Neural cell (in vitro differentiated cells): Measurements from ENCODE around the gene CTNNBL1.

ENCODE experiments used
- CTCF ChIP-seq: fragments of 450-650 bp; IDR thresholded peaks from 2 replicates; pipeline ENCODE4 v1.5.1; 2014; ENCODE audit warnings: antibody characterized with exemption, mild to moderate bottlenecking, moderate library complexity; ENCODE audit not compliant: poor library complexity, severe bottlenecking
- EZH2 ChIP-seq: fragments of 200-600, 300-800 bp; shearing (Covaris generic), sonication (generic); IDR thresholded peaks from 2 replicates; pipeline ENCODE4 v1.6.1; 2014; ENCODE audit warnings: antibody characterized with exemption, low read length, borderline replicate concordance, mild to moderate bottlenecking; ENCODE audit not compliant: insufficient read depth, poor library complexity, severe bottlenecking
- POLR2AphosphoS5 ChIP-seq: IDR thresholded peaks from 2 replicates; pipeline ENCODE4 v1.6.1; 2012
- REST ChIP-seq: IDR thresholded peaks from 2 replicates; pipeline ENCODE4 v1.6.1; 2012; ENCODE audit warnings: borderline replicate concordance
- SMC3 ChIP-seq: fragments of 450-650 bp; conservative IDR thresholded peaks from 2 replicates; pipeline ENCODE4 v1.6.1; 2014; ENCODE audit warnings: antibody characterized with exemption, mild to moderate bottlenecking, moderate library complexity; ENCODE audit not compliant: poor library complexity

- TF ChIP-seq CTCF (no peak), POLR2AphosphoS5 (no peak), SMC3 (no peak), EZH2 (no peak), REST (no peak)
Observed at GRCh38 chr20:37894454-37894853, 200.6 kb downstream of the CTNNBL1 start.
